ENCODE data around the gene IL1RAPL2.
"Not testable (repeated sequence)": the region's sequence is repeated elsewhere in the genome, so short reads cannot be mapped to it uniquely, and the experiment has no call there.

Gene IL1RAPL2

GRCh38 chrX:104863466-104863865, 297.5 kb downstream of the IL1RAPL2 start:
- no peak for DNase-seq

DNA sequence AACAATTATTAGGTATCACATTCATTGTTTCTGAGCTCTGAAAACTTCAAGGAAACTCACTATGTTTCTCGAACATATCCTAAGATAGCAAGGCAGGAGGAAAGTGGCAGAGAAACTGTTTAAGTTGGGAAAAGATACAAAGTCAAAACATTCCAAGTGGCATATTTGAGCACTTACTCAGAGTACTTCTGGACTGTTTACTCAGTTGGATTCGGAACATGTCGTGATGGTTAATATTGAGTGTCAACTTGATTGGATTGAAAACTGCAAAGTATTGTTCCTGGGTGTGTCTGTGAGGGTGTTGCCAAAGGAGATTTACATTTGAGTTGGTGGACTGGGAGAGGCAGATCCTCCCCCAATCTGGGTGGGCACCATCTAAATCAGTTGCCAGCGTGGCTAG, 298.3 kb downstream of the IL1RAPL2 start:
- DNase-seq, result no peak

DNA sequence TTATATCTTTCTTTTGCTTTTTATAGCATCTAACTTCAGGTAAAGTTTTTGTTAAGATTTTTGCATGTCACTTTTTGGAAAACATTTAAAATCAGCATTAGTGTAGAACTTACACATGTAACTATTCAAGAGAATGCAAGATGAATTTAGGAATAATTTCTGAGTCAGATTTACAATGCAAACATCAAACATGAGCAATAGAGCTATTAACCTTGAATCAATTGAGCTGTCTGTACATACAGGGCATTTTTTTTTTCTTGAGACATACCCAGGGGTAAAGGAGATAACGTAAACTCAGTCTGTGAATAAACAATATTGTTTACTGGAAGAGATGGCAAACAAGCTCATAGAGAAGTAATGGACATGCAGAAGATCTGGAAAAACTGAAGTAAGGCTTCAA, 311.5 kb downstream of the IL1RAPL2 start:
- DNase-seq, result no peak

DNA sequence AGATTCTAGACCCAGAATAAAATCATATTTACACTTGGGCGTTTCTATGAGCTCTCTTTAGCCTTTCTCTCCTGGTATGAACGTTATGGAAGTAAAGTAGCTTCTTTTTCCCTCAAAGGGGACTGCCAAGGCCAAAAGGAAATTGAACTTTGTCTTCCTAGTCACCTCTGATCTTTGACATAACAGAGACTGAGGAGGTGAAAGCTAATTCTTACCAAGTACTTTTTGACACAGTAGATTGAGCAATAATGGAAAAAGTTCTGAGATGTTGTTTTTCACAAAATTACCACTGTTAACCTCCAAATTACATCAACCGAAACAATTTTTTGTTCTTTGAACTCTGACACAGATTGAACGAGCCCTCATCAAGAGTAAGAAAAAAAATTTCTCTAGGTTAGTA, 336.1 kb downstream of the IL1RAPL2 start:
- DNase-seq, result no peak

GRCh38 chrX:104909694-104910093, 343.7 kb downstream of the IL1RAPL2 start:
- not testable (repeated sequence) for DNase-seq

- DNase-seq, result no peak
Observed at GRCh38 chrX:104913348-104913747, 347.3 kb downstream of the IL1RAPL2 start.

DNA sequence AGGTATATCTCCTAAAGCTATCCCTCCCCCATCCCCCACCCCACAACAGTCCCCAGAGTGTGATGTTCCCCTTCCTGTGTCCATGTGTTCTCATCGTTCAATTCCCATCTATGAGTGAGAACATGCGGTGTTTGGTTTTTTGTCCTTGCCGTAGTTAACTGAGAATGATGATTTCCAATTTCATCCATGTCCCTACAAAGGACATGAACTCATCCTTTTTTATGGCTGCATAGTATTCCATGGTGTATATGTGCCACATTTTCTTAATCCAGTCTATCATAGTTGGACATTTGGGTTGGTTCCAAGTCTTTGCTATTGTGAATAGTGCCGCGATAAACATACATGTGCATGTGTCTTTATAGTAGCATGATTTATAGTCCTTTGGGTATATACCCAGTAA, 348.7 kb downstream of the IL1RAPL2 start:
- DNase-seq, result not testable (repeated sequence)

DNA sequence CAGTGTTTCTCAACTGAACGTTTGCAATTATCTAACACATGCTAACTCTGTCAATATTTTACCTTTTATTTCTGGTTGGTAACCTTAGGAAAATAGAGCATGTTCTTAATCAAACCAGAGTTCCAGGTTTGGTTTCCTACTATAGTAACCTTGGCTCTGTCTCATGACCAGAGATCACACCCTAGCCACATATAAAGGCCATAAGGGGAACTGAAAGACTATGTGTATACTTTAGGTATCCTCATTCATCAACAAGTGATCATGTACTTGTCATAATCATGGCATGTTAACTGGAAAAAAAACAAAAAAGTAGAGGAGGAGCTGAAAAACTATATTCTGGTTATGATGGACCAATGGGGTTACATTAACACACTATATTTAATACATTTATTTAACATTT, 352.1 kb downstream of the IL1RAPL2 start:
- DNase-seq, result no peak

- no peak for DNase-seq
Observed at GRCh38 chrX:104921584-104922205, 355.7 kb downstream of the IL1RAPL2 start.

- peak; percentile 22 for DNase-seq
Observed at GRCh38 chrX:104922206-104922621, 356.2 kb downstream of the IL1RAPL2 start.

DNA sequence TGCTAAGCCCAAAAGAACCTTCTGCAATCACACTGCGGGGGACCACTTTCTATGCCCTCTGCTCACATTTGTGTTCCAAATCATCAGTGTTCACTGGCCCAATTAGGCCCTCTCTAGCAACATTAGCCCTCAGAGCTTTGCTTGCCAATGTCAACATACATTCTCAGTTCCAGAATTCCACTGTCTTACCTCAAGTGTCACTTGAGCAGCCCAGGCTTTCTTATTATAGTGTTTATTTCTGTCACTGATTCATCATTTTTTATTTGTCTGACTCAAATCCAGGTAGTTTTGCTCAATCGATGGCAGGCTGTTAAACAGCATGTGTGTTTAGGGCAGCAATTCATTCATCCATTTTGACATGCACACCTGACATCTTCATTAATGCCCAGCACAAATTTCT, 363.3 kb downstream of the IL1RAPL2 start:
- DNase-seq, result no peak

DNA sequence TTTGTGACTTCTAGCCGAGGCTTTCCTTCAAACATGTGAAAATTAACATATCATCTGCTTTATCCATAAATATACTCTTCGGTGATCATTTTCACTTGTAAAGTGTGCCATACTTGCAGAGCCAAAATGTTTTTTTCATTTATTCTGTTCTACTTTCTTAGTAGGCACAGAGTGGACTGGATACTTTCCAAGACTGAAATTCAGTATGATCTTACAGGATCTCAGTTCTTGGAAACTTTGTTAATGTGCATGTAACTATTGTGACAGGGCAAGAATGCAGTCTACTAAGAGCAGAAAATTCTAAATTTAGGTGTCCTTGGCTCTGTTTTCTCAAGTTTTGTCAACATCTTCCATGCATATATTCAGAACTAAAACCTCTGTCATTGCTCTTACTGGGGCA, 369.6 kb downstream of the IL1RAPL2 start:
- DNase-seq, result no peak

DNA sequence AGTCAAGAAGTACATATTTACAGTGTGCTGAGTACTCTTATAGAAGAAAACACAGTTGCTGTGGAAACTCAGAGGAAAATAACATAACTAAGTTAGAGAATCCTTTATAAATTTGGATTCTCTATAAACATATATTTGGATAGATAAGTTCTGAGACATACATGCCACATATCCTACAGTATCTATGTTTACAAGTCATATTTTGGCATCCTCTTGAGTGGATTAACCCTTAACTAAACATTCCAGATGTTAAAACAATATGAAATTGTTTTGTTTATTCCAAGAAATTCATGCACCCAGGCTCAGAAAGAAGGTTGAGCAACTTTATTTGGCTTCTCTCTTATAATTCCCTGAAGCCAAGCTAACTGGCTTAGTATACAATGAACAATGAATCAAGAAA, 387.3 kb downstream of the IL1RAPL2 start:
- no peak for DNase-seq

DNA sequence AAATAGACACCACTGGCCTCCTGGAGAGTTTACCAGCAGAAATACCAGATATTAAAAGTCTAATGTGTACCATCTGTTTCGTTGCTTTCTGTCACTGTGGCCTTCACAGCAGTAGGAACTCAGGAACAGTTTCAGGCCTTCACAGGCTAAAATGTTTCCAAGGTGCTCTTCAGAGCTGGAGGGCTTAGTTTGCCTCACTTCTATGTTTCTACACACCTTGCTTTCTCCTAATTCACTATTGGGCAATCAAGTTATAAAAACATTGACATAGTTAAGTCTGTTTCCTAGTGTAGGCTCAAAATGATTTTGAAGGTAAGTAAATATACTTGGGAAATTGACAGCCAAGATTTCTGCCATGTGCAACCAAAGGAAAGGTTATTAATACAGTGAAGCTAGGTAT, 395.9 kb downstream of the IL1RAPL2 start:
- DNase-seq, result no peak

DNA sequence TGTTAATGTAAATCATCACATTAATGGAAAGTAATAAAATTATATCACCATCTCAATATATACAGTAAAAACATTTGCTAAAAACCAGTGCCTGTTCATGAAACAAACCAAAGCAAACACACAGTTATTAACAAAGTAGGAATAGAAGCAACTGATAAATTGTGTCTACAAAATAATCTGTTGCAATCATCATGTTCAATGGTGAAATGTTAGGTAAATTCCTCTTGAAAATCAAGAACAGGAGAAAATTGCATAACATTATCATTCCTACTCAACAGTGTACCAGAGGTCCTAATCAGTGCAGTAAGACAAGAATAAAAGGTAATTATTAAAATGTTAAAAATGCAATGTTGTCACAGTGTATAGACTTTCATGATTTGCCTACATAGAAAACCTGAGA, 402.2 kb downstream of the IL1RAPL2 start:
- no peak for DNase-seq

DNA sequence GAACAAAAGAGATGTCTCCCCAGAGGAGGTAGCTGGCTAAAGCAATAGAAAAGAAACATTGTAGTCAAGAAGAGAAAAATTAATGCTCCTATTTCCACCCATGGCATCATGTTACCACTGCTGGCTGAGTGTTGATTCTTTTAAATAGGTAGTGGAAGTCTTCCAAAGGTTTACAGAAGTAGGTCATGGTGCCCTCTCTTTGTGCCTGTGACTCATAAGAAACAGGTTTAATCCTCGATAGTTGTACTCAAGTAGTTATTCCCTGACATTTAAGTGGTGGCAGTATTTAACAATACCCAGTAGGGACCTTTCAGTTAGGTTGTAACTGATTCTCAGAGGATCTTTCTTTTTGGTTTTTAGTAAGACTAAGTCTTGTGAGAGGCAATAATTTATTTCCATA, 406.7 kb downstream of the IL1RAPL2 start:
- DNase-seq, result no peak

DNA sequence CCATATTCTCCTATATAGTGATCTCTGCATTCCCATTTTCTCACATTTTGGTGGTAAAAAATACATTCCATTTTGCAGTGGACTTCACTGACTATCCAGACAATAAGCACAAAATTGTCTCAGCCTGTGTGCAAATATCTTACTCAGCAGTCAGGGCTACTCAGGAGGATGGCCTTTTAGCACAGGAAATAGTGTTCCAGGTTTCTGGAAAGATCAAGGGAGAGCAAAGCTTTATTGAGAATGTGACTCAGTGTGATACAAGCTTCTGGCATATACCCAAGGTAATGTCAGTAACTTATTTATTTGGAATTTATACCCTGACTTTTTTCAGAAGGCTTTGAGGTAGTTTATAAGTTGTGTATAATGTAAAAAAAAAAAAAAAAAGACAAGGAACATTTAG, 421.1 kb downstream of the IL1RAPL2 start:
- DNase-seq, result no peak

GRCh38 chrX:104988038-104988437, 422.0 kb downstream of the IL1RAPL2 start:
- DNase-seq, result no peak

DNA sequence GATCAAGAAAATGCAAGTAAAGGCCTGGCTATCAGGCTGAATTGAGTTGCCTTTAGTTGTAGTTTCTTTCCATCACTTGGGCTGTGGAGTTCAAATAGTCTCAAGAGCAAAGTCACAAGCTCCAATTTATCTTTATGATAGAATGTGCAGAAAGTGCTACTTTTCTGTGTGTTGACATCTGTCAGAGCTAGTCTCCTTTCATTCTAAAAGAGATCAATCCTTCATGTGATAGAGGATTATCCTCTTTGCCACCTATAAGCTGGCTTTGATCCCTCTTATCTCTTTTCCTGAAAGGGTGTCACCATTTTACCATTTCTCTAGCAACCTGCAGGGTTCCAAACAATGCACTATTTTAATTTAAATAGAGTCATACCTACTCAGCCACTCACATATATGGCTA, 429.5 kb downstream of the IL1RAPL2 start:
- no peak for DNase-seq

DNA sequence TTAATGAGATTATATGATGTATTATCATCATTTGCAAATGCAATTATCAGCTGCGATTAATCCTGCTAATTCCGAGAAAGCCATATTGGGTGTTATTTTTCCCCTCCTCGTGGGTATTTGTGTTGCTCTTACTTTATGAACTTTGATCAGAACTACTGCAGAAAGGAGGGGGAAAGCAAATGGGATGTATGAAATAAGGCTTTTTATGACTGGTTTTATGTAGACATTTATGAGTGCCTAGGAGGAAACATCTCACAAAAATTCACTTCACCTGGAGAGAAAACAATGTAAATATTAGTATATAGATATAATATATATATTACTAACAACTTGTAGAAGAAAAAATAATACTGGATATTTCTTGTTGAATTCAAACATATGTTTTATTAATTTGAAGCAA, 440.1 kb downstream of the IL1RAPL2 start:
- no peak for DNase-seq

DNA sequence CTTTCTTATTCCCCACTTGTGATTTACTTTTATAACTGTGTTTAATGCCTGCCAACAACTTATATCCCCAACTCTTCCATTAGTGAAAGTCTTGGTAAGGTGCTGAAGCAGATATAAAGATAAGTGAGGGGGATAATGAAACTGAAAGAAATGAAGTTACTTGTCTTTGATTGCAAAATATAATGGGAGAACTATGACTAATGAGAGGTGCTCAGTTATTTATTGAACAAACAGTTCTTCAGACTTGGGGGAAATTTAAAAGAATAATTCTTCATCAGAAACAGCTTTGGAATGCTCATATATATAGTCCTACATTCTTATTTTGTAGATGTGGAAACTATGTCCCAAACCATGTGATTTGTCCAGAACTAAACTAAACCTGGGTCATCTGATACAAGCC, 441.0 kb downstream of the IL1RAPL2 start:
- no peak for DNase-seq

GRCh38 chrX:105013719-105014118, 447.7 kb downstream of the IL1RAPL2 start:
- DNase-seq, result no peak

DNA sequence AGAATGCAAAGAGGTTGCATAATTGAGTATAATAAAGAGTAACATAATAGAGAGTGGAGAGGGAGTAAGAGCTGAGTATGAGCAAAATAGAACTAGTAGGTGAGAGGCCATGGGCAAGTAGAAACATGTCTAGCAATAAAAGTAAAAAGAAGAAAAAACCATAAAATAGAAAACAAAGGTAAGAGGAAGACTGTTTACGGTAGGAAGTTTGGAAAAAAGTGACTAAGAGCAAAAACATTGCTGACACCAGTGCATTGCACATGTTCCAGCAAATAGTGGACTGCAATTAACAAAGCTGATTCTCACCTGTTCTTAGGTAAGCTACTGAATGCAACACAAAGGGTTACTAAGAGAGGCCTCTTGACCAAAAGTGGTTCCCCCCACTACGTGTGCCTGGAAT, 451.6 kb downstream of the IL1RAPL2 start:
- no peak for DNase-seq

DNA sequence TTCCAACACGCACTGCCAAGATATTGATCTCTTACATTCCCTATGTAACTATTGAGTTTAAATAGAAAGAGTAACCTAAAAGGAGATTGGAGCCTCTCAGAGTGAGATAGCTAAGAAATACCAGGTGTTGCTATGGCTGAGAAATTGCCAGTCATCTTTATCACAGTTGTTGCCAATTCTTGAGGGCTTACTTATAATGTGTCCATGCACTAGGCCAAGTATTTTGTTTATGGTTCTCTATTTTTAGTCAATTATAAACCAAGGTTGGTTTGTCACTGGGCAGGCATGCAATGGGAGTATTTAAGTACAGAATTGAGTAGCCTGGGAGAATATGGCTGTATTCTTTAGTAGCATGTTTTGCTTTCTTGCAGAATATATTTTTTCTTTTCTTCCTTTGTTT, 452.9 kb downstream of the IL1RAPL2 start:
- no peak for DNase-seq

- not testable (repeated sequence) for DNase-seq
Observed at GRCh38 chrX:105028962-105029361, 463.0 kb downstream of the IL1RAPL2 start.

Data from NCI-H2029 (cell line).